Measurements from ENCODE around the gene ATP5F1B. TPM values are rescaled to one million over a fixed set of nuclear protein-coding genes. Genes with fewer than 3 reads are reported as not detected.
"Not testable (repeated sequence)": the region's sequence is repeated elsewhere in the genome, so short reads cannot be mapped to it uniquely, and the experiment has no call there.

Gene ATP5F1B
- total RNA-seq, 1 experiment from 2014 or later, result 1,322 TPM

DNA sequence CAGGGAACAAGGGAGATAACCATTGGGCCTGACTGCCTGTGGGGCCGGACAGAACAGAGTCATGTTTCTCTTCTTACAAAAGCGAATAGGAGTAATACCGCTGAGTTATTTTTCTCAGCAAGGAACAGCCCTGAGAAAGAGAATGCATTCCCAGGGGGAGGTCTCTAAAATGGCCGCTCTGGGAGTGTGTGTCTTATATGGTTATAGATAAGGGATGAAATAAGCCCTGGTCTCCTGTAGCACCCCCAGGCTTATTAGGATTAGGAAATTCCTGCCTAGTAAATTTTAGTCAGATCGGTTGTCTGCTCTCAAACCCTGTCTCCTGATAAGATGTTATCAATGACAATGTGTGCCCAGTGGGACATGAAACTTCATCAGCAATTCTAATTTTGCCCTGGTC, 8.0 kb upstream of the ATP5F1B start:
- DNase-seq (ENCODE audit: low read depth), result not testable (repeated sequence)

DNA sequence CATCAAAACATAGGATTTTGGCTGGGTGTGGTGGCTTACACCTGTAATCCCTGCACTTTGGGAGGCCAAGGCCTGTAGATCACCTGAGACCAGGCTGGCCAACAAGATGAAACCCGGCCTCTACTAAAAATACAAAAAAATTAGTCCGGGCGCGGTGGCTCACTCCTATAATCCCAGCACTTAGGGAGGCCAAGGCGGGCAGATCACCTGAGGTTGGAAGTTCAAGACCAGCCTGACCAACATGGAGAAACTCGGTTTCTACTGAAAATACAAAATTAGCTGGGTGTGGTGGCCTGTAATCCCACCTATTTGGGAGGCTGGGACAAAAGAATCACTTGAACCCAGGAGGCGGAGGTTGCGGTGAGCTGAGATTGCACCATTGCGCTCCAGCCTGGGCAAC, 2.2 kb upstream of the ATP5F1B start:
- DNase-seq (ENCODE audit: low read depth), result not testable (repeated sequence)

DNA sequence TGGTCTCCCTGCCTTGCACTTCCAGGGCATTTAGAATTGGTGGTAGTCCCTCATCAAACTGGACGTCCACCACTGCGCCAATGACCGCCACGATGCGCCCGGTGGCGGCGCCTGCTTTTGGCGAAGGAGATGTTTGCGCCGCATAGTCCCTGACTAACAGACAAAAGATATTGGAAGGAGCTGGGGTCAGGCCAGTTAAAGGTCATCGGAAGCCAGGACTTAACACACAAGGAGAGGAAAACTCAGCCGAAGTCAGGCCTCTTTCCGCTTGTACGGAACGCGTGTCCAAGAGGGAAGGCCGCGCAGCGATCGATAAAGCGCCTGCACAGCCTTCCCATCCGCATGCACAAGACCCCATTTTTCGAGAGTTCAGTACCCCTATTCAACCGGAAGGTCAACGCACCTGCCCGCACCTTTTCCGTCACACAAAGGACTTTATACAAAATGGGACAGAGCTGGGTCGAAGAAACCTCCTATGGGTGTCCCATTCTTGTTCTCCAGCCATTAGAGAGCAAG, 525 bp downstream of the ATP5F1B start:
- DNase-seq (ENCODE audit: low read depth), result no peak

DNA sequence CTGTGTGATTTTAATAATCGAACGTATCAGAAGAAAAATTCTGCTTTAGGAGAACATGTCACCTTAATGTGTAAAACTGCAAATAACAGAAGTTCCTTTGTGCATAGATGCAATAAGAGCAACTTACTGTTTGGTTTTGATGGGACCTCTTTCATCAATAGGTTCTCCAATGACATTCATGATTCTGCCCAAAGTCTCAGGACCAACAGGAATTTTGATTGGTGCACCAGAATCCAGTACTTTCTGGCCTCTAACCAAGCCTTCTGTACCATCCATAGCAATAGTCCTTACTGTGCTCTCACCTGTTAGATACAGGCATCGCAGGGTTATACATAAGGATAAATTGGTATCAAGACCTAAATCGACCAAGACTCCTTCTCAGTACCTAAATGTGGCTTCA, 1.1 kb downstream of the ATP5F1B start:
- no peak for DNase-seq (ENCODE audit: low read depth)

DNA sequence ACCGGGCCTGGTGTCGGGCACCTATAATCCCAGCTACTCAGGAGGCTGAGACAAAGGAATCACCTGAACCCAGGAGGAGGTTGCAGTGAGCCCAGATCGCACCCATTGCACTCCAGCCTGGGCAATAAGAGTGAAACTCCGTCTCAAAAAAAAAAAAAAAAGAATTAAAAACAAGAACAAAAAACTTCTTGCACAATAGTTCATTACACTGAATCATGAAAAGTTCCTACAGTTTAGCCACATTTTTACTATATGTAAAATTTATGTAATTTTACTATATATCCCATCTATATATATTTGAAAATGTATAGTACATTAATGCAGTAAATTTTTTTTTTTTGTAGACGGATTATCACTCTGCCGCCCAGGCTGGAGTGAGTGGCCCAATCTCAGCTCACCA, 4.6 kb downstream of the ATP5F1B start:
- DNase-seq (ENCODE audit: low read depth), result no peak

DNA sequence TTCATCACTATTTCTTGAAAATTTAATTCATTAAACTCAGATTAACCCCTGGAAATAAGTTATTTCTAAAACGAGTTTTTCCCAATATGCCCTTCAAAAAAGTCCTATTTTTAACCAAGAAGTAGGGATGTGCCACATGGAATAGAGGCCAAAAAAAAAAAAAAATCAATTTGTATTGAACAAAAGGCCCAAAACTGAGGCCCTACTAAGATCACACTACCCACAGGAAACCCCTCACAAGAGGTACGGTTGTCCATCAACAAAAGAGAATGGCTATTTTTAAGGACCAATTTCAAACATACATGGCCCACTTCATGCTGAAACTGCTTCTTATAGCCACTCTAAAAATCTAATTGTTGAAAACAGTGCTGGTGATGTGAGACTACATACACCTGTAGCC, 8.2 kb downstream of the ATP5F1B start:
- DNase-seq (ENCODE audit: low read depth), result no peak

DNA sequence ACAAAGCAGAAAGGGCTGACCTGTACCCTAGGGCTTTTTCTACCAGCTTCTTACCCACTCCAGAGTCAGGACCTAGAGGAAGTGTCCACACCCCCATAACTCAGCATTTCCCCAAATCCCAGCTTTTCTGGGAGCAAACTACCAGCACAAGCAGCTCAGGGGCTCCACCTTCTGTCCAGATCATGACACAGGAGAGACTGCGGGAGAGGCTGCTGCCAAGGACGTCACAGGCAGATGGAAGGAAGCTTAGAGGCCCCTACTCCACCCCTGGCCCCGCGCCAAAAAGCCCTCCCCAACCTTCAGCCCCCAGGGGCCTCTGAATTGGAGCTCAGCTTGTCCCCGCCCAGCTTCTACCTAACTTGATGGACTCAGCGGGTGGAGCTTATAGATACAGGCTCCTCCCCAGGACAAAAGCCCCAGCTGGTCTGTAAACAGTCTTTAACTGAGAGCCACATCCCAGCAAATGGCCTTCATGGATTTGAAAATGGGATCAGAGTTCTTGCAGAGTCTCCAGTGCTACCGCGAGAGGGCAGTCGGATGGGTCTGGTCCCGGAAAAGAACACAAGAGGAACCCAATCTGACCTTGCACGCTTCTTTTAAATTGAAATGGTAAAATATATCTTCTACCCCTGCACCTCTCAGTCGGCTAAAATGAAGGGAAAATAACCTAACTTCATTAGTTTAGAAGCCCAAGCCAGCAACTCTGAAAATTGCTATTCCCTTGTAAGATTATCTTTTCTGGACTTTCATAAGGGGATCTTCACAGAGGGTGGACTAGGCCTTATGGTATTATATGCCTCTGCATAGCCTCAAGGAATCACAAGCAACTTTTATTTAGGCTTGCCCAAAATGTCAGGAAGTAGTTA, 8.9 kb downstream of the ATP5F1B start:
- peak; percentile 99 for DNase-seq (ENCODE audit: low read depth)

DNA sequence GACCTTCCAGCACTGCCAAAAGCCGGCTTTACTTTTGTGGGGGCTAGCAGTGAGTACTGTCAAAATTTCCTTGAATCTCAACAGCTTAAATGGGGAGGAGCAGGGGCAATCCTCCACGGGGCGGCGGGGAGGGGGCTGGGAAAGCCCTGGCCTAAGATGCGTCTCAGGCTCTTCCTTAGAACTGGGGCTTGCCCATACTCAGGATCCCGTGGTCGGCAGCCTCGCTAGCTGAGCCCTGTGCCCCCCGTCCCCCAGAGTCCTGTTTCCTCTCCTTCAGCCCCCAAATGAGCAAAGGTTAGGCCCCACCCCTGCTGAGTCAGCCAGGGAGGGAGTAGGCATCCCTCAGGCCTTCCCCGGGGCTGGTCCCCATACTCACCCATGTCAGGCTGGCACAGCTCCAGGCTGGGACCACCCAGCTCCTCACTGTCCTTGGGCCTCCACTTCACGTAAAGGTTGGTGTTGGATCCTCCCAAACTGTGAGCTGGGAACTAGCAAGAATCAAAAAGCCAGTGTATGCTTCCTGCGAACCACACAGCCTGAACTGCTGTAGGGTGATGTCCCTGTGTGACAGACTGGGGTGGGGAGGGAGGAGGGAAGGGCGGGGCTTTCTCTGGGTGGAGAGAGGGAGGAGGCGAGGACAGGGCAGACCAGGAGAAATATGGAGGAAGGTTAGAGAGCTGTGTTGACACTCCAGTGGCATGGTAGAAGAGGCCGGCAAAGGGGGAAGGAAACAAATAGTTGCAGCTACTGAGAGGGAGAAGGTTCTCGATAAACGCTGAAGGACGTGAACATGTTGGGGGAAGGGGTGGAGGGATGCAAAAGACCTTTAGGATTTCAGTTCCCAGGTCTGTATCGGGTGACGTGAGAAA, 9.7 kb downstream of the ATP5F1B start:
- DNase-seq (ENCODE audit: low read depth), result peak; percentile 86

DNA sequence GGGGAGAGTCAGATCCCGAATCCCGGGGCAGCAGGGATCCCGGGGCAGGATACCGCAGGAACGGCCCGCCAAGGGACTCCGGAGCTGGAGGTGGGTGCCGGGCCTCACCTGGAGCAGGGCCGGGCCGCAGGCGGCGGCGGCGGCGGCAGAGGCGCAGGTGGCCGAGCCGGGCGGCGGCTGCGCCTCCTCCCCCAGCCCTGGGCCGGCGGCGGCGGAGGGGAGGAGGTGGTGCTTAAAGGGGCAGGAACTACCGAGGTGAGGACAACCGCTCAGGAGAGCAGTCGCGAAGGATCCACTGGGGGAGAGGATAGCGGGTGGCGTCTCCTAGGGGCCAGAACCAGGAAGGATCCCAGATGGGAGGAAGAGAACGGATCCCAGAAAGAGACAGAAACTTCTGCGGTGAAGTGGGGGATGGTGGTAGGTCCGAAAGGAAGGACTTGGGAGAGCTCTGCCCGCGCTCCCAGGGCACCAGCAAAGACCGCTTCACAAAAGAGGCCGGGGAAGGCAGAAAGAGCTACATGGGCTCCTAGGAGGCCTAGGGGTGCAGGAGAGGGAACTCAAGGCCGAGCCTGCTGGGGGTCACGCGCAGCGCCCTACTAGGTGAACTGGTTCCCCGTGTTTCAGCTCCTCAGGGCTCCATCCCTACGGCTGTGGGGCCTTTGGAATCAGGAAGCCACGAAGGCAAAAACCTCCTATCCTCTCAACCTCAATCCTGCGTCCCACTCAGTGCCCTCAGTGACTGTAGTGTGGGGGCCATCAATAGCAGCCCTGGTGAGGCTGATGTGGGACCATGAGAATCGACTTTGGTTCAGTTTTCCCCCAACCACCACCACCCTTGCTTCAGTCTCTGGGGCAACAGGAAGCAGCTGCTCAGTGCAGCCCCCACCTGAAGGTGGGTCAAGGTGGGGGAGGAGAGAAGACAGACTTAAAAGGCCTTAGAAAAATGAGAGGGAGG, 10.7 kb downstream of the ATP5F1B start:
- DNase-seq (ENCODE audit: low read depth), result peak; percentile 90

DNA sequence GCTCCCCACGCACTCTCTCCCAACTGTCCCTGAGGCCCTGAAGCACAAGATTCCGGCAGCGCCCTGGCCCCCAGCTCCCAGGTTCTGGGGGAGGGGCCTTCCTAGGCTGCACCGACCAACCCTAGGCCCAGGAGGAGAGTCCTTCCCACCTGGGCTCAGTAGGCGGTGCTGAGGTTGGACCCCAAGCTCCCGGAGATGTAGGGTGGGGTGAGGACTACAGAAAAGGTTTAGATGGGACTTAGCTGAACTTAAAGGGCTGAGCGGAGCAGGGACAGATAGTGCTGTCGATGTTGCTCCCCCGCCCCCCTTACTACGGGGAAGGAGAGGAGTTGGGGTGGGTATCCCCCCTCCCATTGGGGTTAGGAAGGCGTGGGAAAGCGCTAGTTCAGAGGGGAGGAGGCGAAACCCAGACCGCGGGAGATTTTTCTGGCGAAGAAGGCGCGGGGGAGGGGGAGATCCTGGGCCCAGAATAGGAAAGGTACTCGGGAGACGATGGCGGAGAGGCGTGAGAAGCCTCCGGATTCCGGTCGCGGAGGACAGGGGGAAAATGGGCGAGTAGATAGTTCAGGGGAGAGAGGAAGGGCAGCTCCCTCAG, 11.4 kb downstream of the ATP5F1B start:
- no peak for DNase-seq (ENCODE audit: low read depth)

DNA sequence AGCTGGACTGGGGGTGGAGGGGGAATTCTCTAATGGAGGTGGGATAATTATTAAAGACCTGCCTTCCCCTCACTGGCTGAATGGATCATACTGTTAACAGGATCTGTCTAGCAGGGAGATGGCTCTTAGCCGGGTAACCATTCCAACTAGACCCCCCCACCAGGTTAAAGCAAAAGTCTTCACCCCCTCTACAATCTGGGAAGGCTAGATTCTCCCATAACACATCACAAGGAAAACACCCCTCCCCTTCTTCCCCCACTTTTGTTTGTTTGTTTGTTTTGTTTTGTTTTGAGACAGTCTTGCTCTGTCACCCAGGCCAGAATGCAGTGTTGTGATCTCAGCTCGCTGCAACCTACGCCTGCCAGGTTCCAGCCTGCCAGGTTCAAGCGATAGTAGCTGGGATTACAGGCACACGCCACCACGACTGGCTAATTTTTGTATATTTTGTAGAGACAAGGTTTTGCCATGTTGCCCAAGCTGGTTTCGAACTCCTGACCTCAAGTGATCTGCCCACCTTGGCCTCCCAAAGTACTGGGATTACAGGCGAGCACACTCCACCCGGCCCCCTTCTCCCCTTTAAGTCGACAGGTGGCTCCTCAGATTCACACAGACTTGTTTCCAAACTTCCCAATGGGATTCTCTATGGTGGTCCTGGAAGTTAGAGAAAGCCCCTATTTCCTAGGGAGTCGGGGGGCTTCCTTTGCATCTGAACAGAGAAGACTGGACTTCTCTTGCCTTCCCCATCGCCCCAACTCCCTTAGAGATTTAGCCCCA, 12.1 kb downstream of the ATP5F1B start:
- DNase-seq (ENCODE audit: low read depth), result no peak

DNA sequence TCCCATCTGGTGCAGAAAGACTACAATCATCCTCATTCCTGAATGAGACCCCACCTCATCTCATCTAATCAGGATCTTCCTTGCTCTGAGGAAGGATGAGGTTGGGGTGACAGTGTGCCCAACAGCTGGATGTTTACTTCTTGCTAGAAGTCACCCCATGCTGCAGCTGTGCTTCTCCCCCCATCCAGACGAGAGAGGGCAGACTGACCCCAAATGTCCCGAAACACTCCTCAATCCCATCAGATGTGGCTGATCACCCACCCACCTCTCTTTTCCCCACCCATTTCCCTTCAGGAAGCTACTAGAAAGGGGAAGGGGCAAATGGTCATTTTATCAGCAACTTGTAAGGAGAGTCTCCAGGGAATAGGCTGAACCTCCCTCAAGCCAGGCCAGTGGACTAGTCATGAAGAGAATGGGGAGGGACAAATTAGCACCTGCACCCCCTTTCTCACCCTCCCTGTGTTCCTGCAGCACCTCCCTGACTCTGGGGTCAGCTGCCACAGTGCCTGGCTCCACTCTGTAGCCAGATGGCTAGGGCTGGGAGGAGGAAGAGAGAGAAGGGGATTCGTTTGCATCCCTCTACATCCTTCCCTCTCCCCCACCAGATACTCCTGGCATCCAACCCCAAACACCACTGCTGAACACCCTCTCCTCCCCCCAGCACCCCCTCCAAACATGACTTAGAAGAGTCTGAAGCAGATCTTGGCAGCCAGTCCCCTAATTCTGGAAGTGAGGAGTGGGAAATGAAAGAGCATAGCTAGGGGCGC, 12.9 kb downstream of the ATP5F1B start:
- DNase-seq (ENCODE audit: low read depth), result no peak

DNA sequence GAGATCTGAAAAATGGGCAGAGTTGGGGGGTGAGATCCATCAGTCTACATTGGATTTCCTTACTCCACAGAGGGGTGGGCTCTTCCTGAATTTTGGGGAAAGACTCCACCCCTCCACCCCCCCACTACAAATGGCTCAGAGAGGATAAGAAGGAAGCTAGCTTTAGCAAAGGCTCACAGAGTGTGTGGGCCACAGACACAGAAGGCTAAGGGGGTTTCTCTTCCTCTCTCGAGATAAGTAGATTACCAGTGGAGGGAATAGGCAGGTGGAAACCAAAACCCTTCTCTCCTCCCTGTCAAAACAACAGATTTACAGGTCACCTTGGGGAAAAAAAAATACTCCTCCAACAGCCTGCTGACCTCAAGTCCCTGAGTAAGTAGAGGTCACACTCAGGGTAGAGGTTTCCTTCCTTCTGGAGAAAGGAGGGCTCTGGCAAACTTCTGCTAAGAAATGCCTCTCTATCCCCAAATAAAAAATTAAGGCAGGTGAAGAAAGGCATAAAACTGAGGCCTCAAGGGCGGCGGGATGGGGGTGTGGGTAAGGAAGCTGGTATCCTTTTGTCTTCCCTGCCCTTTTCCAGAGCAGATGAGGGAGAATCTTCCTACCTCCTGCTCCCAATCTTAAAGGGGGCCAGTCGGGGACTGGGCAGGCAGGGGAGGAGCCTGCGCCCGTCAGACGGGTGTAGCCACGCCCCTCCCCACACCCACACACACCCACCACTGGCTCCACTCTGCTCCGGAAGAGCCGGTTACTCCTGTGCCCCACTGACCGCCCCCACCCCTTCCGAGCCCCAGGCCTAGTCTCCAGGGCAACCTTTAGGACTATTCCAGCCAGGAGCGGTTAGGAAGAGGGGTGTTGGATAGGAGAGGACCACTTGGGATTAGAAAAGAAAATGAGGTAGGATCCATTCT, 13.7 kb downstream of the ATP5F1B start:
- peak; percentile 33 for DNase-seq (ENCODE audit: low read depth)

DNA sequence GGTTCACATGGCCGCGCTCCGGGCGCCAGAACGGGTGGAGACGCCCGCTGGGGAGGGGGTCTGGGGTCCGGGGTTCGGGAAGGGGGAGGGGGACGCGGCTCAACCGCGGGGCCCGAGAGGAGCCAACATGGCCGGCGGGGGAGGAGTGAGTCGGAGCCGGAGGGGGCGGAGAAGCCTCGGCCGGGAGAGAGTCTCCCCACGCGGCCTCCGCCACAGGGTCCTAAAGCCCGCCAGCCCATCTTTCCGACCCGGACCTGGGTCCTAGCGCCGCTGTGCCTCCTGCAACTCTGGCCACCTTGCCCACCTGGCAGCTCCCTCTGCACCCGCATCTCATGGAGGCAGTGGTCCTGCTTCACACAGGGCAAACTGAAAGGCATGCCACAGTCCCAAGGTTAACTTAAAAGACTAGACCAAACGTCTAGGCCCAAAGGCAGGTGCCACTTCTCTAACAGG, 15.6 kb downstream of the ATP5F1B start, which contains the start of gene BAZ2A:
Gene BAZ2A, minus strand, starts transcription at position 147 of the 453 bp plus-strand sequence. CDS start 12,796 bp downstream, outside the sequence.
- DNase-seq (ENCODE audit: low read depth), result peak; percentile 82

DNA sequence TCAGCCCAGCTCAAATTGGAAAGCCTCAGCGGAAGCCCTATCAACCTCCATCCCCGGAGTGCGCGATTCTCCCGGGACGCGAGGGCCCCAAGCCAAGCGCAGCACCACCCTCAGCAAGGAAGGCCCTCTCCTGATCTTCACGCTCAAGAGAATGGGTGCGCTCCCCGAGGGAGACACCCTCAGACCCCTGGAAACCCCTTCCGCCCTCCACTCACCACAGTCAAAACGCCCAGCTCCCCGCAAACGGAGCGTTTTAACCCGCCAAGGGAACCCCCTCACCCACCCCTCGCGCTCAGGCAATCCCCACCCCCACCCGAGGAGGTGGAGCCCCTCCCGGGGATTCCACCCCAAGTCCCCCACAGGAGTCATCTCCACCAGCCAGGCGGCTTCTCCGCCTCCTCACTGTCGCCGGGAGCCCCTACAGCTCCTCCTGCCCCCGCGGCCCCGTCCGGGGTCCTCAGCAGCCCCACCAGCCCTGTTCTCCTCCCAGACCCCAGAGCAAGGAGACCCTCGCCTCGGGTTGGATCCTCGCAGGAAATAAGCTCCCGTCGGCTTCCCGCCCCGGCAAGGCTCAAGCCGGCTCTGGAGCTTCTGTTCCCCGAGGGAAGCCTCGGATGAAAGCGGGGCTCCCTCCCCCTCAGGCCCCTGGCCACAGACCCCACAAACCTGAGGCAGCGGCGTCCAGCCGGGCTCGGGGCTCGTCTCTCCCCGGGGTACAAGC, 16.2 kb downstream of the ATP5F1B start:
- DNase-seq (ENCODE audit: low read depth), result no peak

DNA sequence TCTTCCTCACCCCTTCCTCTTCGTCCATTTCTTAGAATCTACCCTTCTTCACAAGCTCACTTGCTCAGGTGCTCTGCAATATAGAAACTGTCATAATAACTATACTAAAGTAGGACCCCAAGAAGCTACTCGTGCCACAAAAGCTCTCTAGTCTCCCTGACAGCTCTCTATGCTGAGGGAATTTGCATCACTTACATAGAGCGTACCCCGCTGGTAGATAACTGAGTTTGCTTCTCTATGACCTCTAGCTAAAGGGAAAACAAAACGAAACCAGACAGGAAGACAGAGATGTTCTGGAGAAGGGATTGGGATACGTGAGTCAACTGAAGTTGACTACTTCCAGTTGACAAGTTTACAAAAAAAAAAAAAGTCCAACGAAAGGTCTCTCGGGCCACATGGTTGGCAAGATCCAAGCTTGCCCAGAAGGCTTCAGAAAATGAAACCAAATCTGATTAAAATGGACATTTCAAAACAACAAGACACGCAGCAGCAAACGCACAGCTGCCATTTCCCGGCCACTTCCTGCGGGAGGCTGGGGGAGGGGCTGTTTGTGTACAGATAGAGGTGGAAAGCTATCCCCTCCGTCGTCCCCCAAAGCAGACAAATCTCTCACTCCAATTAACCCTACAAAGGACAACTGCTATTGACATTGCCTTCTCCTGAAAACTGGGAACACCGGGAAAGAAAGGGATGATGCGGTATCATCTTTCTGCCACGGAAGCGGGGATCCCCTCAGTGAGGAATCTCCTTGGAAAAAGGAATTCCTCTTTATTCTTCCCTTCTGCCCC, 16.9 kb downstream of the ATP5F1B start:
- DNase-seq (ENCODE audit: low read depth), result peak; percentile 69
